ENCODE measurements around the gene ISOC1.

Gene ISOC1

GRCh38 chr5:129125819-129126218 lies 31.3 kb downstream of the ISOC1 start:
- DNase-seq (ENCODE audit: low read depth in 2 of 2): no peak

- no peak for DNase-seq (ENCODE audit: low read depth in 2 of 2)
Measured at GRCh38 chr5:129133553-129133952, 39.0 kb downstream of the ISOC1 start.

DNA sequence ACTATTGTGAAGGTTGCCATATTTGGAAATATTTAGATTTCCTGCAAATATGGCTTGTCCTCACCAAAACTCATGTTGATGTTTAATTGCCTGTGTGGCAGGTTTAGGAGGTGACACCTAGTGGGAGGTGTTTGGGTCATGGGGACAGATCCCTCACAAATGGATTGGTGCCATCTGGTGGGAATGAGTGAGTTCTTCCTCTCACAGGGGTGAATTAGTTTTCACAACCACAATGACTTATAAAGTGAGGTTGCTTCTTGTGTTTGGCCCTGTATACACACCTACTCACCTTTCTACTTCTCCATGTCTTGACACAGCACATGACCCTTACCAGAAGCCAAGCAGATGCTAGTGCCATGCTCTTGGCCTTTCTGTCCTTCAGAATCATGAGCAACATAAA lies 41.1 kb downstream of the ISOC1 start:
- DNase-seq (ENCODE audit: low read depth in 2 of 2): no peak

- DNase-seq (ENCODE audit: low read depth in 2 of 2): no peak
Measured at GRCh38 chr5:129137637-129138036, 43.1 kb downstream of the ISOC1 start.

- no peak for DNase-seq (ENCODE audit: low read depth in 2 of 2)
Measured at GRCh38 chr5:129141078-129141477, 46.5 kb downstream of the ISOC1 start.

GRCh38 chr5:129141696-129142095 lies 47.1 kb downstream of the ISOC1 start:
- no peak for DNase-seq (ENCODE audit: low read depth in 2 of 2)

DNA sequence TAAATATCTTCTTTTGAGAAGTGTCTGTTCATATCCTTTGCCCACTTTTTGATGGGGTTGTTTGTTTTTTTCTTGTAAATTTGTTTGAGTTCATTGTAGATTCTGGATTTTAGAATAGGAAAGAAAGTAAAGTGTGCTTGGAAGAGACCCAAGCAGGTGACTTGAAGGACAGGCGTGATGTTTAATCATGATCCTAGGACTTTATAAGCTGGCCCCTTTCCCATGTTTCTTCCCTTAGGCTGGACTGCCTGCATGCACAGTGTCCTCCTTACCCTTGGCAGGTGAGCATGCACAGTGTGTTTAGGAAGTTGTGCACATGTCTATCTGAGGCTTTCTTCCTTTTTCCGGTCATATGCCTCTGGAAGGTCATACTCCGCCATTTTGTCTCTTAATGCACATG lies 61.3 kb downstream of the ISOC1 start:
- DNase-seq (ENCODE audit: low read depth in 2 of 2): no peak

GRCh38 chr5:129161830-129162229 lies 67.3 kb downstream of the ISOC1 start:
- no peak for DNase-seq (ENCODE audit: low read depth in 2 of 2)

All from fibroblast of skin of left biceps (primary cell).